Islet precursor cell (in vitro differentiated cells): ENCODE data around the gene ELK1.
"Not testable (repeated sequence)": the region's sequence is repeated elsewhere in the genome, so short reads cannot be mapped to it uniquely, and the experiment has no call there.

Experiments used
- DNase-seq: peaks from one replicate; pipeline ENCODE4 v3.0.0-alpha.2; 2018

Gene ELK1

DNA sequence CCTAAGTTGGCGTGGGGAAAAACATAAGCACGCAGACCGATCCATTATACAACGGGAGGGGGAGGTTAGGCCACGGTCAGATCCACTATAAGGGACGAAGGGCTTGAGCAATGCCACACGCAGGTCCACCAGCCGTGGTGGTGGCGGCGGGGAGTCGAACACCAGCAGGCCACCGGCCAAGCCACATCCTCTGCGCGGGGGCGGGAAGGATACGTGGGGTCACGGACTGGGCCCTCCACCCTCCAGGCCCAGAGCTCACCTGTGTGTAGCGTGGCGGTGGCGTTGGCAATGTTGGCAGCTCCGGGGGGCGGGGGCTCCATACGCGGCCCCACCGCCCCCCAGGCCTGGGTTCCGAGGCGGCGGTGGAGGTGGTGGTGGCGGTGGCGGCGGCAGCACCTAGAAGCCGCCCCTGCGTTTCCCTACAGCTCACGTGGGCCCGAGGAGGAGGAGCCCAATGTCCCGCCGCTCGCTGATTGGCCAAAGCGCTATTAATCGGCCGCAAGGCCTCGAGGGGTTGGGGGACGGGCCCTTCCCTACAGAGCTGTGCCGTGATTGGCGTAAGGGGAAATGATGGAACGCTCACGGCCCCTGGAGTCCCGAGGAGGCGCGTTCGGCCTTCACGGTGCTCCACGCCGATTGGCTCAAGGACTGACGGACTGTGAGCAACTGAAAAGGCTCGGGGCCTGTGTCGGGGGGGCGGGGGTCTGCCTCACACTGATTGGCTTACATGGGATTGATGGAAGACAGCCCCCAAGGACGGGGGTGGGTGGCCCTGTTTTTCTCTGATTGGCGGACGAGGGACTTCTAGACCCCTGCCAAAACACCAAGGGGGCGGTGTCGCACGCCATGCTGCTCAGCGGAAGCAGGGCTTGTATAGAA is at the start of gene ELK1:
Gene ELK1, minus strand, starts transcription at position 400 of the 879 bp plus-strand sequence. CDS start 9,122 bp downstream, outside the sequence.
- peak; percentile 99 for DNase-seq

DNA sequence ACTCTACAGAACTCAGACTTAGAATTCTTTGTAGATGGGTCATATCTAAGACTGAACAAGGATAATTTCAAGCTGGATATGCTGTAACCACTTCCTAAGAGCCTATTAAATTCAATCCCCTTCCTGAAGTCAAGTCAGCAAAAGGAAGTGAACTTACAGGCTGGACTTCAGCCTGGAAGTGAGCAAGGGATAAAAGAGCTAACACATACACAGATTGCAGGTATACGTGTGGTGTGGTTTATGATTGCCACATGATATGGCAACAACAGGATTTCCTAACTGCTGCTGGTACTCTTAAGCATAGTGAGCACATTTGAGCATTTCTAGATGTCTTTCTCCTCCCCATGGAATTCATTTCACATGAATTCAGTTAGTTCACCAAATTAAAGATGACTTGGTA is 46.8 kb upstream of the ELK1 start:
- DNase-seq, result no peak

DNA sequence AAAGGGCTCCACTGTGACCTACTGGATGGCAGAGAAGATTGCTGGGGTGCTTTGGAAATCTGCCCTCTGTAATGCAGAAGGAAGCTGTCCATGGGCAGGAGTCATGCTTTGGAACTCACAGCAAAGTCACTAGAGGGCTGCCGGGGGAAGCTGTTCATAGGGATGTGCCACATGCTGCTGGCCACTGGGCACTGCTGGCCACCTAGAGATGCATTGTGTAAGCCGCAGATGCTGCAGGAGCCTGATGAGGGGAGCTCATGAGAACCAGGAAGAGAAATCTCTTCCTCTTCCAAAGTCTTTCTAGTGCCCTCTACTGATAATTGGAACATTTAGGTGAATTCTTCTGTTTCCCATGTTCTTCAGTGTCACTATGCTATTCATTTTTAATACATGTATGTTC is 39.8 kb upstream of the ELK1 start:
- no peak for DNase-seq

DNA sequence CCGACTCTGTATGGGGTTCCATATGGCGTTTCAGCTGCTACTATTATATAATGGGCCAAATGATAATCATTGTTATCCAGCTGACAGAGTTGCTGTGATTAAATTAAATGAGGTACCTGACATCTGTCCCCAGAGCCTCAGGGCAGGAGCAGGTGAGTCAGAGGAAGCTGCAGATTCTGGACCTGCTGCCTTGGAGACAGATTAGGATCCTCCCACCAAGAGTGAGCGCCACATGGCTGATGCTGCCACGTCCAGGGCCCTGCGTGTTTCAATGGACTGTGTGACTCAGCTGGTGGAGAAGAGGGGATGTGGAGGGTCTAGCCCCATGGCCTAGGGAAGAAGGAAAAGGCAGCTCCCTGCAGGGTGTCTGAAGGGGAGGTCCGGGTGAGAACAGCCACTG is 36.9 kb upstream of the ELK1 start:
- DNase-seq, result peak; percentile 57

- no peak for DNase-seq
Observed at GRCh38 chrX:47683829-47684205, 33.5 kb upstream of the ELK1 start.

GRCh38 chrX:47683184-47683828 is 32.9 kb upstream of the ELK1 start:
- no peak for DNase-seq

DNA sequence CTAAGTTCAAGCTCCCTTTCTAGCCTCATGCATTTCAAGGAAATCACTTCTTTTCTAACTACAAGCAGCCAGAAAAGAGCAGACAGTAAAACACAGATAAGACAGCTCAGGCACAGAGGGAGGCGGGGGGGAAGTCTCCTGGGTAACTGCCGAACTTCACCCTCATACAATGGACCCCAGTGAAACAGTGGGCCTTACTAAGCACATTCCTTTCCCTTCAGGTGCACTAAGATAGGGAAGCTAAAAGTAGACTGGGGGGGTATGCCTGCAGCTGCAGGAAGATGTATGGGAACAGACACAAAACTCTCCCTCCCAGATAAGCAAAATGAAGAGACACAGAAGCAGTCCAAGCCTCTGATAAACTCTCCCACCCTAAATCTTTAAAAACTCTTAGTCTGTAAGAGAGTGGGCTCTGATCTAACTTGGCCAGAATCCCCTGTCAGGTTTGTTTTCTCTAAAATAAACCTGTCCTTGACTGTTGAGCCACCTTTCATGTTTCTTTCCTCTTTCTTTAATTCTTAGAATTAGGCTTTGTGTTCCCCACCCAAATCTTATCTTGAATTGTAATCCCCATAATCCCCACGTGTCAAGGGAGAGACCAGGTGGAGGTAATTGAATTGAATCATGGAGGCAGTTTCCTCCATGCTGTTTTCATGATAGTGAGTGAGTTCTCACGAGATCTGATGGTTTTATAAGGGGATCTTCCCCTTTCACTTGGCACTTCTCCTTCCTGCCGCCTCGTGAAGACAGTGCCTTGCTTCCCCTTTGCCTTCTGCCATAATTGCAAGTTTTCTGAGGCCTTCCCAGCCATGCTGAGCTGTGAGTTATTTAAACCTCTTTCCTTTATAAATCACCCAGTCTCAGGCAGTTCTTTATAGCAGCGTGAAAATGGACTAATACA is 25.8 kb upstream of the ELK1 start:
- not testable (repeated sequence) for DNase-seq

GRCh38 chrX:47674776-47675175 is 24.4 kb upstream of the ELK1 start:
- DNase-seq, result no peak

DNA sequence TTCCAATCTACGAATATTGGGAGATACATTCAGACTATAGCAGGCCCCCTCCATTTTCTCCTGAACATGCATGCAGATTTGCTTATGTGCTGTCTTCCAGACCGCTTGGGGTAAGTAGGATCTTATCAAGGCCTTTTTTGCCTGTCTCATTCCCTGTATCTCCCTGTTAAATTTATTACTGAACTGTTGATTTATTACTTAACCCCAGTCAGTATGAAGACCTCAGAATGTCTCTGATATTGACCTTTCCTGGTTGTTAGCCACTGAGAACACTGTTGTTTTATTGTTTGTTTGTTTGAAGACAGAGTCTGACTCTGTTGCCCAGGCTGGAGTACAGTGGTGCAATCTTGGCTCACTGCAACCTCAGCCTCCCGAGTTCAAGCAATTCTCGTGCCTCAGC is 15.4 kb upstream of the ELK1 start:
- not testable (repeated sequence) for DNase-seq

DNA sequence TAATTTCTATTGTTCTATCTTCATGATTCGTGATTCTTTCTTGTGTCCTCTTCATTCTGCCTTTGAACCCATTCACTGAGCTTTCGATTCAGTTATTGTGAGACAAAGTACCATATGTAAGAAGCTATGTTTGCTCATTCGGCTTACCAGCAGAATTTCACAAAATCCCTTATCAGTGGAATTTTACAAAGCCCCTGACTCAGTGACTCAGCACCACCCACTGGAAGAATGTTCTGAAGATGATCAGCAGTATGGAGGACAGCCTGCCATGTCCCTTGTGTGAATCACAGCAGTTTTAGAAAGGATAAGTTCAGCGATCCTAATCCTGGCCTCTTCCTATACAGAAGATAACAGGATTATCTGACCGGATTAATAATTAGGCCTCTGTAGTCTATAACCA is 14.4 kb upstream of the ELK1 start:
- no peak for DNase-seq

- DNase-seq, result peak; percentile 75
Observed at GRCh38 chrX:47662144-47662657, 11.8 kb upstream of the ELK1 start.

DNA sequence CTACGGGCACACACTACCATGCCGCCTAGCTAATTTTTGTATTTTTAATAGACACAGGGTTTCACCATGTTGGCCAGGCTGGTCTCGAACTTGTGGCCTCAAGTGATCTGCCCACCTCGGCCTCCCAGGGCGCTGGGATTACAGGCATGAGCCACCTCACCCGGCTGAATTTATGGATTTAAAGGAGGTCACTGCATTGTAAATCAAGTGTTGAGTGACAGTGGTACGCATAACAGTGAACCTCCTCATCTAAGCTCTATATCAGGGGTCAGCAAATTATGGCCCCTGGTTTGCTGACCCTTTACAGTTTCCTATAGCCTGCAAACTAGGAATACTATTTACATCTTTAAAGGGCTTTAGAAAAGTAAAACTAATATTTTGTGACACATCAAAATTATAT is 11.2 kb upstream of the ELK1 start:
- no peak for DNase-seq

- DNase-seq, result no peak
Observed at GRCh38 chrX:47659421-47659726, 9.0 kb upstream of the ELK1 start.

- DNase-seq, result peak; percentile 97
Observed at GRCh38 chrX:47658684-47659420, 8.5 kb upstream of the ELK1 start, which contains the start of gene UXT. Gene UXT (minus strand): TSS chrX:47659180. CDS start chrX:47658927, 253 bp downstream.

GRCh38 chrX:47658301-47658683 is 7.9 kb upstream of the ELK1 start:
- DNase-seq, result no peak

- DNase-seq, result peak; percentile 29
Observed at GRCh38 chrX:47651043-47651905, 911 bp upstream of the ELK1 start.

DNA sequence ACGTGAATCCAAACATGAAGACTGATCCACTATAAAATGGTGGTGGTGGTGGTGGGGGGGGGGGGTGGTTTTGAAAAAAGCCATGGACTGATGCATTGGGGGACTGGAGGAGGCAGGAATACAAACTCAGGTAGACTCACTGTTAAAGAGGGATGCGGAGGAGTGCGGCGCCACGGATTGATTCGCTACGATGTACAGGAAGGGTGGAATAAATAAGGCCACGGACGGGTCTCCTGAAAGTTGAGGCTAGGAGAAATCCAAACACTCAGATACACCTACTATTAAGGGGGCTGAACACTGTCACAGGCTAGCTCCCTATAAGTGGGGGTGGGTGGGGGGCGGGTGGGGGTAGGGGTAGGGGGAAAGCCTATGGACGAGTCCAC is 591 bp downstream of the ELK1 start:
- DNase-seq, result peak; percentile 24

GRCh38 chrX:47649271-47649670 is 1.1 kb downstream of the ELK1 start:
- peak; percentile 23 for DNase-seq

DNA sequence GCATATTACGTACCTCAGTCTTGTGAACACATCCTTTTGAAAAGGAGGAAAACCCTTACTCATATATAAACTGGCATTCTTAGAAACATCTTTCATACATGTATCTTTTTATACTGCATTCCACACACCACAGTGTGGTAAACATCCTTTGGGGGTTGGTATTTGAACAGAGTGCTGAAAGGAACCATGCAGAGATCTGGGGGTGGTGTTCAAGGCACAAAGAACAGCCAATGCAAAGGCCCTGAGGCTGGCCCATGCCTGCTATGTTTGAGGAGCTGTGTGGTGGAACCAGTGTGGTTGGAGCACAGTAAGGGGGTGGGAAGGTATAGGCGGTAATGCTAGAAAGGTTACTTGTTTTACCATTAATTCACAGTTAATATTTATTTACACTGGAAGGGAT is 2.0 kb downstream of the ELK1 start:
- peak; percentile 15 for DNase-seq

DNA sequence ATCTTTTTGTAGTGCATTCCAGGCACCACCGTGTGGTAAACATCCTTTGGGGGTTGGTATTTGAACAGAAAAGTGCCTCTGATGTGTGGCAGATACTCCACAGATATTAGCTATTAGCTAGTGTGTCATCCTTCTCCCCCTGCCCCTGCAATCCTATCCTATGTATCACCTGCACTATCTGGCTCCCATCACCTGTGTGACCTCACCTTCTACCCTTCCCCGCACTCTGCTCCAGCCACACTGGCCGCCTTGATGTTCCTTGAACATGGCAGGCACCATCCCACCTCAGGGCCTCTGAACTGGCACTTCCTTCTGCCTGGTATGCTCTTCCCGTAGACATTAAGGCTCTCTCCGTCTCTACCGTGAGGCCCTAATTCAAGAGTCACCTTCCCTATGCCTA is 3.7 kb downstream of the ELK1 start:
- peak; percentile 82 for DNase-seq

- peak; percentile 61 for DNase-seq
Observed at GRCh38 chrX:47645530-47645929, 4.8 kb downstream of the ELK1 start.
